Fibroblast of lung (primary cell): ENCODE results near the gene JDP2.

ENCODE experiments used
- EZH2 ChIP-seq: IDR thresholded peaks from 2 replicates; pipeline ENCODE4 v1.5.1; 2012; ENCODE audit warnings: low read length, control low read depth, mild to moderate bottlenecking; ENCODE audit errors: missing control alignments
- TF ChIP-seq, protein P1 (sequence below), 2 donors: IDR thresholded peaks in 1 of 2; conservative IDR thresholded peaks in 1 of 2; 1 replicate in 1 of 2; 2 replicates in 1 of 2; pipeline ENCODE4 v1.5.1; 2011 to 2012; ENCODE audit warnings: low read length in 2 of 2, control low read depth in 1 of 2, inconsistent platforms in 1 of 2, low read depth in 1 of 2, mild to moderate bottlenecking in 1 of 2

DNA sequence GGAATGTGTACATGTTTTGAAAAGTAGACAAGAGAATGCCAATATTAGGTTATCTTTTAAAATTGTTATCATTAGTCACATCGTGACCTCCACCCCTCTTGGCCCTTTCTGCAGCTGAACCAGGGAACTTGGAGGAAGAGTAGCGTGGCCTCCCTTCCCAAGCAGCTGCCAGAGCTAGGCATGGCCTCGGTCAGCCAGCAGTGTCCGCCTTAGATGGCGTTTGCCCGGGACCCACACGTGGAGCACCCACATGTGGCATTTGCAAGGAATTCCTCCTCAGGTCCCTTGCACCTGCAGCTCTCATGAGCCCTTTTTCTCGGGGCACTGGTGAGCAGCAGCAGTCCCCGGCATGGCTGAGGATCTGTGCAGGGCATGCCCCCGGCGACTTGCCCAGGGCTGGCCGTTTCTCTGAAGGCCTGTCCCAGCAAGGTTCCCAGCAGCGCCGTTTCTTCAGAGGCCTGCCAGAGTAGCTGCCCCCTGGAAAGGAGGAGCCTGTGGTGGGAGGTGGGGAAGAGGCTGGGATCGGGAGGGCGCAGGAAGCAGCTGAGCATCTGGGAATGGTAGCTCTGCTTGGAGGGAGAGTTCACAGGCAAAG lies 10.8 kb downstream of the JDP2 start:
- TF ChIP-seq EZH2, result no peak
- TF ChIP-seq, protein P1, sequence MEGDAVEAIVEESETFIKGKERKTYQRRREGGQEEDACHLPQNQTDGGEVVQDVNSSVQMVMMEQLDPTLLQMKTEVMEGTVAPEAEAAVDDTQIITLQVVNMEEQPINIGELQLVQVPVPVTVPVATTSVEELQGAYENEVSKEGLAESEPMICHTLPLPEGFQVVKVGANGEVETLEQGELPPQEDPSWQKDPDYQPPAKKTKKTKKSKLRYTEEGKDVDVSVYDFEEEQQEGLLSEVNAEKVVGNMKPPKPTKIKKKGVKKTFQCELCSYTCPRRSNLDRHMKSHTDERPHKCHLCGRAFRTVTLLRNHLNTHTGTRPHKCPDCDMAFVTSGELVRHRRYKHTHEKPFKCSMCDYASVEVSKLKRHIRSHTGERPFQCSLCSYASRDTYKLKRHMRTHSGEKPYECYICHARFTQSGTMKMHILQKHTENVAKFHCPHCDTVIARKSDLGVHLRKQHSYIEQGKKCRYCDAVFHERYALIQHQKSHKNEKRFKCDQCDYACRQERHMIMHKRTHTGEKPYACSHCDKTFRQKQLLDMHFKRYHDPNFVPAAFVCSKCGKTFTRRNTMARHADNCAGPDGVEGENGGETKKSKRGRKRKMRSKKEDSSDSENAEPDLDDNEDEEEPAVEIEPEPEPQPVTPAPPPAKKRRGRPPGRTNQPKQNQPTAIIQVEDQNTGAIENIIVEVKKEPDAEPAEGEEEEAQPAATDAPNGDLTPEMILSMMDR (conservative IDR thresholded peaks at IDR 0.05 in 1 of 2, IDR thresholded peaks at IDR 0.05 in 1 of 2; ENCODE audit: low read depth in 1 of 2, low read length in 2 of 2), result no peak
